K562 (cell line): Measurements from ENCODE around the gene MAB21L1. TPM values are rescaled to one million over a fixed set of nuclear protein-coding genes. Genes with fewer than 3 reads are reported as not detected.

Source experiments
- ATAC-seq: fragments of 200-7000 bp; cut with Tn5 transposase; 3 replicates; pipeline ENCODE4 v1.9.1; 2020; ENCODE audit warnings: moderate library complexity
- BruUV-seq: library from RNA; stranded (reverse); fragments of 400-500 nt; replicated peaks from 2 replicates; lab custom pipeline; 2021; lab: Mats Ljungman, UMichigan
- CTCF ChIA-PET: fragments of 300-600 bp; formaldehyde crosslinking; extraction: SDS; loops from one replicate; lab custom pipeline; 2021; ENCODE audit warnings: low intra/inter-chr PET ratio; lab: Yijun Ruan, JAX
- POLR2A ChIA-PET: fragments of 300-600, 350-650 bp; sonication (Branson Sonifier 250); formaldehyde crosslinking; extraction: SDS; loops from one replicate; lab custom pipeline; 2021; ENCODE audit warnings: antibody characterized with exemption, inconsistent platforms; lab: Yijun Ruan, JAX
- DNase-seq, 4 experiments: peaks; one replicate each; pipeline versions ENCODE4 v3.0.0 to v3.0.0-alpha.2; 2011 to 2018; ENCODE audit warnings: low spot score in 3 of 4, mixed read lengths in 3 of 4; ENCODE audit errors: extremely low read depth in 1 of 4
- FAIRE-seq: peaks from 2 replicates; lab custom pipeline; 2011; peaks lifted over from hg19 to GRCh38; lab: Jason Lieb, UNC
- H2AFZ ChIP-seq: 2 replicates; pipeline ENCODE4 v1.6.0; 2011; ENCODE audit warnings: low read depth, low read length, control low read depth, inconsistent platforms
- H3K27ac ChIP-seq: fragments of 200-600 bp; 3 replicates; pipeline ENCODE4 v1.8.0; 2011; ENCODE audit warnings: low read depth, mild to moderate bottlenecking, control low read depth, inconsistent platforms, low read length, moderate library complexity, mixed read lengths; ENCODE audit errors: extremely low read depth
- H3K27me3 ChIP-seq, 2 experiments: fragments of 300-600 bp in 1 of 2; 2 replicates in 1 of 2; 3 replicates in 1 of 2; pipeline versions ENCODE4 v1.6.0 to v1.8.0; 2011; ENCODE audit warnings: inconsistent platforms in 2 of 2, low read length in 2 of 2, mild to moderate bottlenecking in 1 of 2, mixed read lengths in 1 of 2, moderate library complexity in 1 of 2; ENCODE audit not compliant: control insufficient read depth in 2 of 2, insufficient read depth in 2 of 2
- H3K36me3 ChIP-seq: fragments of 300-600 bp; 3 replicates; pipeline ENCODE4 v1.8.0; 2011; ENCODE audit warnings: mild to moderate bottlenecking, low read length, inconsistent platforms; ENCODE audit not compliant: control insufficient read depth, insufficient read depth
- H3K4me1 ChIP-seq, 2 experiments: fragments of 200-600 bp in 1 of 2; replicated peaks in 1 of 2; 2 replicates in 1 of 2; 3 replicates in 1 of 2; pipeline versions ENCODE4 v1.5.1 to v1.8.0; 2011; ENCODE audit warnings: inconsistent platforms in 2 of 2, low read length in 2 of 2, mild to moderate bottlenecking in 1 of 2, mixed read lengths in 1 of 2, moderate library complexity in 1 of 2; ENCODE audit not compliant: control insufficient read depth in 2 of 2, insufficient read depth in 2 of 2
- H3K4me2 ChIP-seq: 2 replicates; pipeline ENCODE4 v1.6.1; 2011; ENCODE audit warnings: low read length, control low read depth, inconsistent platforms, mixed read lengths; ENCODE audit not compliant: insufficient read depth
- H3K4me3 ChIP-seq: fragments of 200-600 bp; sonication (generic), shearing (Covaris generic); 2 replicates; pipeline ENCODE4 v1.5.1; 2016; ENCODE audit warnings: control low read depth, inconsistent platforms
- H3K79me2 ChIP-seq: fragments of 200-600 bp; 3 replicates; pipeline ENCODE4 v1.8.0; 2011; ENCODE audit warnings: low read length, inconsistent platforms; ENCODE audit not compliant: control insufficient read depth, insufficient read depth
- H3K9ac ChIP-seq, 2 experiments: 2 replicates each; pipeline versions ENCODE4 v1.6.0 to v1.6.1; 2011; ENCODE audit warnings: low read depth in 2 of 2, low read length in 2 of 2, control low read depth in 1 of 2, inconsistent platforms in 1 of 2, mild to moderate bottlenecking in 1 of 2, mixed read lengths in 1 of 2; ENCODE audit not compliant: insufficient read depth in 1 of 2
- H3K9me1 ChIP-seq: one replicate; pipeline ENCODE4 v1.6.0; 2011; ENCODE audit warnings: inconsistent platforms, mild to moderate bottlenecking, low read length, moderate library complexity; ENCODE audit not compliant: control insufficient read depth, insufficient read depth
- H3K9me3 ChIP-seq: replicated peaks from 2 replicates; pipeline ENCODE4 v1.5.1; 2011; ENCODE audit warnings: low read depth, low read length, inconsistent platforms; ENCODE audit not compliant: control insufficient read depth, insufficient read depth
- H4K20me1 ChIP-seq: replicated peaks from 2 replicates; pipeline ENCODE4 v1.6.1; 2011; ENCODE audit warnings: low read length, inconsistent platforms, mixed read lengths; ENCODE audit not compliant: control insufficient read depth, insufficient read depth
- CBX3 ChIP-seq, 2 experiments: IDR thresholded peaks; 1 replicate in 1 of 2; 2 replicates in 1 of 2; pipeline ENCODE4 v1.6.1; 2012; ENCODE audit warnings: inconsistent platforms in 2 of 2, low read length in 2 of 2, borderline replicate concordance in 1 of 2, control low read depth in 1 of 2
- CBX8 ChIP-seq: fragments of 200-600 bp; sonication (generic); IDR thresholded peaks from 2 replicates; pipeline ENCODE4 v1.6.1; 2012; ENCODE audit warnings: borderline replicate concordance, mixed run types, low read depth, mild to moderate bottlenecking, moderate library complexity, mixed read lengths, low read length, control low read depth, inconsistent platforms; ENCODE audit not compliant: poor library complexity, severe bottlenecking; ENCODE audit errors: extremely low read depth
- CHD1 ChIP-seq: fragments of 200-600 bp; sonication (generic); IDR thresholded peaks from one replicate; pipeline ENCODE4 v1.6.1; 2012; ENCODE audit warnings: mild to moderate bottlenecking, moderate library complexity, low read length, inconsistent platforms
- ESRRB ChIP-seq: fragments of 250-450 bp; sonication (Bioruptor Pico); IDR thresholded peaks from 2 replicates; pipeline ENCODE4 v1.5.0; 2020; ENCODE audit warnings: mild to moderate bottlenecking, moderate library complexity, borderline replicate concordance
- GATAD2B ChIP-seq: fragments of 450-650 bp; IDR thresholded peaks from 2 replicates; pipeline ENCODE4 v1.6.1; 2017; ENCODE audit warnings: mild to moderate bottlenecking, borderline replicate concordance
- GTF2A2 ChIP-seq: IDR thresholded peaks from 2 replicates; pipeline ENCODE4 v1.6.1; 2016; ENCODE audit warnings: mild to moderate bottlenecking, missing genetic modification characterization, missing compliant biosample characterization
- HSF4 ChIP-seq: fragments of 250-450 bp; sonication (Bioruptor Pico); IDR thresholded peaks from 2 replicates; pipeline ENCODE4 v2.1.2; 2022; ENCODE audit warnings: mild to moderate bottlenecking, moderate library complexity, borderline replicate concordance
- JUND ChIP-seq, 2 experiments: IDR thresholded peaks; 2 replicates in 1 of 2; 3 replicates in 1 of 2; pipeline ENCODE4 v1.6.1; 2011; ENCODE audit warnings: borderline replicate concordance in 2 of 2, low read depth in 2 of 2, low read length in 2 of 2, improper control_type of control experiment in 1 of 2, missing biosample characterization in 1 of 2, missing genetic modification characterization in 1 of 2, missing genetic modification reagents in 1 of 2
- KAT8 ChIP-seq: fragments of 450-650 bp; IDR thresholded peaks from 2 replicates; pipeline ENCODE4 v1.6.1; 2016; ENCODE audit warnings: low read depth, mild to moderate bottlenecking
- MAZ ChIP-seq, 2 experiments: fragments of 450-650 bp in 1 of 2; sonication (generic) in 1 of 2; formaldehyde crosslinking; IDR thresholded peaks in 1 of 2; conservative IDR thresholded peaks in 1 of 2; 2 replicates each; pipeline versions ENCODE4 v1.4.0 to v1.5.0; 2020; ENCODE audit warnings: mild to moderate bottlenecking in 1 of 2, missing genetic modification reagents in 1 of 2
- MXI1 ChIP-seq: IDR thresholded peaks from 2 replicates; pipeline ENCODE4 v1.6.1; 2011; ENCODE audit warnings: low read depth, mild to moderate bottlenecking, improper control_type of control experiment, low read length
- POU5F1 ChIP-seq: fragments of 150-350 bp; IDR thresholded peaks from 2 replicates; pipeline ENCODE4 v1.6.1; 2014; ENCODE audit warnings: borderline replicate concordance, low read length, low read depth, mild to moderate bottlenecking; ENCODE audit not compliant: partially characterized antibody
- STAG1 ChIP-seq: sonication (generic); formaldehyde crosslinking; IDR thresholded peaks from 2 replicates; pipeline ENCODE4 v1.5.0; 2020; ENCODE audit warnings: missing genetic modification reagents, borderline replicate concordance
- ZBTB5 ChIP-seq: fragments of 450-650 bp; IDR thresholded peaks from 2 replicates; pipeline ENCODE4 v1.6.1; 2017; ENCODE audit warnings: antibody characterized with exemption
- ZNF143 ChIP-seq: sonication (generic); formaldehyde crosslinking; IDR thresholded peaks from 2 replicates; pipeline ENCODE4 v1.9.0; 2022; ENCODE audit warnings: mild to moderate bottlenecking, missing genetic modification reagents
- ZNF699 ChIP-seq: fragments of 250-450 bp; sonication (Bioruptor Pico); IDR thresholded peaks from 2 replicates; pipeline ENCODE4 v1.8.0; 2021; ENCODE audit warnings: mild to moderate bottlenecking, moderate library complexity; ENCODE audit not compliant: insufficient replicate concordance
- ZNF717 ChIP-seq: fragments of 250-450 bp; sonication (Bioruptor Pico); IDR thresholded peaks from 2 replicates; pipeline ENCODE4 v1.5.0; 2021
- WGBS: fragments of 100-300 bp; shearing (Covaris generic); methylation state at CpG from one replicate; pipeline ENCODE4 v1.1.6; 2016; ENCODE audit warnings: low coverage, mixed read lengths; ENCODE audit not compliant: insufficient coverage; ENCODE audit errors: missing lambda C conversion rate; 5-methylcytosine and 5-hydroxymethylcytosine counted together
- in situ Hi-C: fragments of 300-500 bp; cut with MboI; formaldehyde crosslinking; loops from 4 replicates; pipeline ENCODE4 v1.15.0; 2018; ENCODE audit warnings: inconsistent platforms, mixed read lengths
- intact Hi-C: fragments of 100-400 bp; cut with micrococcal nuclease; formaldehyde crosslinking; loops from 2 replicates; pipeline ENCODE4 v1.14.2; 2022
- polyA plus RNA-seq, 8 experiments: library from polyadenylated mRNA; depleted of rRNA in 4 of 8; stranded (reverse) in 5 of 8; unstranded in 3 of 8; fragments of >200 nt; fragmentation: Nextera tagmentation in 2 of 8; fragmentation: Illumina TruSeq in 1 of 8; extraction: Ambion mirVana in 2 of 8; extraction: Trizol in 1 of 8; gene quantifications; 2 replicates each; pipeline versions ENCODE4 v1.2.1 to v1.2.3, GENCODE V29; 2011 to 2014; ENCODE audit warnings: inconsistent platforms in 1 of 8, missing spikeins in 1 of 8
- total RNA-seq, 7 experiments: library from RNA; depleted of rRNA in 6 of 7; stranded (reverse); fragments of >200 nt in 6 of 7; fragmentation: Illumina TruSeq in 2 of 7; extraction: Trizol in 2 of 7; gene quantifications; 2 replicates each; pipeline versions ENCODE4 v1.2.1 to v1.2.3, GENCODE V29; 2011 to 2021; ENCODE audit warnings: low replicate concordance in 1 of 7
- TF ChIP-seq, protein P1 (sequence below): fragments of 250-450 bp; sonication (Bioruptor Pico); IDR thresholded peaks from 2 replicates; pipeline ENCODE4 v1.4.0; 2020; ENCODE audit warnings: borderline replicate concordance

MAB21L1 gene
- total and polyA plus RNA-seq, 9 of the 15 experiments (the other 6 are each of a cell fraction or from before 2014, with no cell fraction given) = not detected

DNA sequence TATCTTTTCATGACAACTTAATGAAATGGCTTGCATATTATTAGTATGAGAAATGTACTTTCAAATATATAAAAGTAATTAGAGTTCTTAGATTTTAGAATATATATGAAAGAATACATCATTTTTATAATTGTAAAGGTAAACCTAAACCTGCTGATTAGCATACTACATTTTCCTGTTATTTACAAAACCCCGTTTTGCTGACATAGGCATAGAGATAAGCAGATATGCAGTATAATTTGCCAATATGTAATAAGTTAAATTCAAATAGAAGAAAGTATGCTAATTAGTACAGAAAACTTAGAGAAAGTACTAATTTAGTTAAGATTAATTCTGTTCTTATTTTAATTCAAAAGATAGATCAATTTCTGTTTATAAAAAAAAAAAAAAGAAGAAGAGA lies 21.5 kb downstream of the MAB21L1 start (continued):
- TF ChIP-seq POU5F1 (no peak), CBX3 (IDR thresholded peaks at IDR 0.05; ENCODE audit: borderline replicate concordance in 1 of 2, low read length in 2 of 2) (no peak), ZBTB5 (no peak), JUND (IDR thresholded peaks at IDR 0.05; ENCODE audit: borderline replicate concordance, low read depth, low read length) (no peak), JUND (tag; IDR thresholded peaks at IDR 0.05; ENCODE audit: borderline replicate concordance, low read depth, low read length) (no peak)
- TF ChIP-seq, all 486 proteins: peak for 0

- ATAC-seq = no peak
- Histone ChIP-seq H3K36me3 (no peaks in the 10 kb centered on the region), H3K27me3 (no peaks in the 10 kb centered on the region), H3K9ac (no peak overlapping the region), H3K4me1 (no peaks in the 10 kb centered on the region), H3K4me2 (no peak overlapping the region), H3K27ac (no peak overlapping the region), H3K79me2 (no peaks in the 10 kb centered on the region), H3K9me1 (no peaks in the 10 kb centered on the region), H3K9me3 (no peaks in the 10 kb centered on the region), H3K4me3 (no peak overlapping the region), H2AFZ (no peak overlapping the region), H4K20me1 (no peaks in the 10 kb centered on the region)
- no TSS peak for BruUV-seq
- TF ChIP-seq MXI1 = no peak
- no peak for TF ChIP-seq GTF2A2 (tag)
- no peak for TF ChIP-seq ZNF143
- no peak for TF ChIP-seq CBX8
- TF ChIP-seq STAG1 (CRISPR knock-in tag) = no peak
- no peak for TF ChIP-seq ZNF717 (CRISPR knock-in tag)
- TF ChIP-seq ZNF699 (CRISPR knock-in tag) = no peak
- TF ChIP-seq KAT8 = no peak
- TF ChIP-seq GATAD2B = no peak
- TF ChIP-seq ESRRB (CRISPR knock-in tag) = no peak
- TF ChIP-seq HSF4 = no peak
- TF ChIP-seq, protein P1, sequence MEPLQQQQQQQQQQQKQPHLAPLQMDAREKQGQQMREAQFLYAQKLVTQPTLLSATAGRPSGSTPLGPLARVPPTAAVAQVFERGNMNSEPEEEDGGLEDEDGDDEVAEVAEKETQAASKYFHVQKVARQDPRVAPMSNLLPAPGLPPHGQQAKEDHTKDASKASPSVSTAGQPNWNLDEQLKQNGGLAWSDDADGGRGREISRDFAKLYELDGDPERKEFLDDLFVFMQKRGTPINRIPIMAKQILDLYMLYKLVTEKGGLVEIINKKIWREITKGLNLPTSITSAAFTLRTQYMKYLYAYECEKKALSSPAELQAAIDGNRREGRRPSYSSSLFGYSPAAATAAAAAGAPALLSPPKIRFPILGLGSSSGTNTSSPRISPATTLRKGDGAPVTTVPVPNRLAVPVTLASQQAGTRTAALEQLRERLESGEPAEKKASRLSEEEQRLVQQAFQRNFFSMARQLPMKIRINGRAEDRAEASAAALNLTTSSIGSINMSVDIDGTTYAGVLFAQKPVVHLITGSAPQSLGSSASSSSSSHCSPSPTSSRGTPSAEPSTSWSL (CRISPR knock-in tag) = no peak
- TF ChIP-seq MAZ (CRISPR knock-in tag; conservative IDR thresholded peaks at IDR 0.05 in 1 of 2, IDR thresholded peaks at IDR 0.05 in 1 of 2) = no peak
- TF ChIP-seq CHD1 = no peak
- in situ Hi-C loops (no loop called here), intact Hi-C loops (no loop called here)
- ChIA-PET POLR2A (no interaction called here), CTCF (no interaction called here)
- no peak for DNase-seq
- 0% methylated on average over 2 of the region's 2 CpGs for WGBS
- no peak for FAIRE-seq
Measured at GRCh38 chr13:35449821-35450220, 26.7 kb downstream of the MAB21L1 start.
